Activated CD4-positive, alpha-beta T cell treated with anti-CD3 and anti-CD28 coated beads, Interleukin-2, amount 10 ng/mL, durations not matched to agents 24 days and 14 days (primary cell): ENCODE measurements around the gene DUS4L. TPM values are rescaled to one million over a fixed set of nuclear protein-coding genes. Genes with fewer than 3 reads are reported as not detected.

ENCODE experiments used
- DNase-seq: peaks from one replicate; pipeline ENCODE4 v3.0.0; 2022
- H3K27ac Mint-ChIP-seq: one replicate; pipeline ENCODE4 v1.8.0; 2022; ENCODE audit warnings: mild to moderate bottlenecking, mixed read lengths
- H3K27me3 Mint-ChIP-seq: one replicate; pipeline ENCODE4 v1.8.0; 2022; ENCODE audit warnings: mixed read lengths
- H3K36me3 Mint-ChIP-seq: one replicate; pipeline ENCODE4 v1.8.0; 2022; ENCODE audit warnings: low read depth, mild to moderate bottlenecking, mixed read lengths
- H3K4me1 Mint-ChIP-seq: one replicate; pipeline ENCODE4 v1.8.0; 2021; ENCODE audit warnings: mixed read lengths
- H3K4me3 Mint-ChIP-seq: one replicate; pipeline ENCODE4 v1.8.0; 2022; ENCODE audit warnings: mild to moderate bottlenecking, moderate library complexity, mixed read lengths
- H3K9me3 Mint-ChIP-seq: one replicate; pipeline ENCODE4 v1.8.0; 2021; ENCODE audit warnings: mixed read lengths
- intact Hi-C: fragments of 100-400 bp; cut with micrococcal nuclease; formaldehyde crosslinking; loops from one replicate; pipeline ENCODE4 v1.15.1; 2023
- total RNA-seq: library from RNA; stranded (reverse); gene quantifications from 2 replicates; pipeline ENCODE4 v1.2.3, GENCODE V29; 2022

Gene DUS4L
- total RNA-seq, 1 donor from 2014 or later = 14.9 TPM

DNA sequence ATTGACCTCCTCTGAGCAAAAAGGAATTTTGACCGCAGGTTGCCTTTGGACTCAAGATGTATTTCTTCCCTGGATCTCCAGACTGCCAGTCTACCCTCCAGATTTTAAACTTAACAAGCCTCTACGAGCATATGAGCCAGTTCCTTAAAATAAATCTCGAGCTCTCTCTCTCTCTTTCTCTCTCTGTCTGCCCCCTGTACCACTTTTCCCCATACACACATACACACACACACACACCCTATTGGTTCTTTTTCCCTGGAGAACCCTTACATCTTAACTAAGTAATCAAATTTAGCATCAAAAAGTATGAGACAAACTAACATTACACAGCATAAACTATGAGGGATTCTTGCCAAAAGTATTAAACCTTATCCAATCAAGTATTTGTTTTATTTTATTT lies 27.6 kb downstream of the DUS4L start:
- no peak for DNase-seq
- Mint-ChIP-seq H3K4me3 (no peak overlapping the region), H3K9me3 (no peaks in the 10 kb centered on the region), H3K36me3 (peaks cover 29% of the 10 kb centered on the region), H3K27me3 (no peaks in the 10 kb centered on the region), H3K4me1 (peaks cover 2% of the 10 kb centered on the region), H3K27ac (no peak overlapping the region)
- intact Hi-C loops = no loop called here

DNA sequence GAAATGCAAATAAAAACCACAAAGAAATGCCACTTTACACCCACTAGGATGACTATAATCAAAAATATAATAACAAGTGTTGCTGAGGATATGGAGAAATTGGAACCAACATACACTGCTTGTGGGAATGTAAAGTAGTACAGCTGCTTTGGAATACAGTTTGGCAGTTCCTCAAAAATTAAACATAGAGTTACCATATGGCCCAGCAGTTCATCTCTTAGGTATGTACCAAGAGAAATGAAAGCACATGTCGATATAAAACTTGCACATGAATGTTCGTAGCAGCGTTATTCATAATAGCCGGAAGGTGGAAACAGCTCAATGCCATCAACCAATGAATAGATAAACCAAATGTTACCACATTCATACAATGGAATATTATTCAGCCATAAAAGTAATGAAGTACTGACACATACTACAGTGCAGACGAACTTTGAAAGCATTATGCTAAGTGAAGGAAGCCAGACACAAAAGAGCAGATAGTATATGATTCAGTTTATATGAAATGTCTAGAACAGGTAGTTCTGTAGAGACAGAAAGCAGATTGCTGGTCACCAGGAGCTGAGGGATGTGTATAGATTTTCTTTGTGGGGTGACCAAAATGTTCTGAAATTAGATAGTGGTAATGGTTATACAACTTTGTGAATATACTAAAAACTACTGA lies 28.7 kb downstream of the DUS4L start:
- Mint-ChIP-seq H3K4me1 (peaks cover 2% of the 10 kb centered on the region), H3K36me3 (peaks cover 29% of the 10 kb centered on the region), H3K27me3 (no peaks in the 10 kb centered on the region), H3K4me3 (no peak overlapping the region), H3K27ac (no peak overlapping the region), H3K9me3 (no peaks in the 10 kb centered on the region)
- DNase-seq = no peak
- intact Hi-C loops = no loop called here

DNA sequence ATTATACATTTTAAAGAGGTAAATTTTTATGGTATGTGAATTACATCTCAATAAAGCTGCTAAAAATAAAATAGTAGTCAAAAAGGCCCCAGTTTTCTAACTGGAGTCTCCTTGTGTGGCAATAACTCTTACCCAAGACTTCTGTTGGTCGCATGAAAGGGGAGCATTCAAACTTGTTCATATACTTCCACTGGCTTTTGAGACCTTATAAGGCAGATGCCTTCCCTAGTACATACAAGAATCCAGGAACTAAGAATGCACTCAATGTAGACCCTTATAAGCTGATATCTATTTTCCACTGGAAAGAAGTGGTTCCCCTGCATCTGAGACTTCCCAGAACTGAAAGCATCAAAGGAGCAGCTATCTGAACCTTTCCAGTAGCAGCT lies 29.2 kb downstream of the DUS4L start:
- Mint-ChIP-seq H3K36me3 (peaks cover 29% of the 10 kb centered on the region), H3K9me3 (no peaks in the 10 kb centered on the region), H3K27me3 (no peaks in the 10 kb centered on the region), H3K4me3 (no peak overlapping the region), H3K27ac (no peak overlapping the region), H3K4me1 (peaks cover 2% of the 10 kb centered on the region)
- intact Hi-C loops = no loop called here
- no peak for DNase-seq

DNA sequence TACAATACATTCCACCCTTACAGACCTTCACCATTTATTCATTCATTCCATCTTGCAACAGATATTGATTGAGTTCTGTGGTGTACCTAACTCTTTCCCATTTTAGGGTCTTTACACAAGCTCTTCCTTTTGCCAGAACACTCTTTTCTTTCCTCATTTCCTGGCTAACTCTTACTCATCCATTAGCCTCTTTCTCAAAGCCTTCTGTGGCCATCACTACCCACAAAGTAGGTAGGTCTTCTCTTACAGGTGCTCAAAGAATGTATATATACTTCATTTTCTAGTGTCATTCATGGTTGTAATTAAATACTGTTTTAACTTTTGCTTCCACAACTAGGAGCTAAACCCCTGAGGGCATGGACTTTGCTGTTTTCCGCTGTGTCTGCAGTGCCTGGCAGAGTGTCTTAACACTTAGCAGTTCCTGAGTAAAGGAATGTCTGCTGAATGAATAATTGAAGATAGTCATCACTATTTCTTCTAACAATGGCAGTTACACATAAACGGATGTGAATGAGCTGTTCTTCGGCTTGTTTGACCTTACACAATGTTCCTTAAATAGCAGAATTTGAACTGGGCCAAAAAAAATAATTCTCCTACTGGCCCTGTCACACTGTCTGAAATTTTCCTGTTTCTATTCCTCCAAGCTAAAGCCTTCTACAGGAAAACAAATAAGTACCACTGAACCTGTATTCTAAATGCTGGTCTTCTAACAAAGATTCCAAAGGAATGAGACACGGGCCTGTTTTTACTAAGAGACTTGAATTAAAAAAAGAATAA lies 31.4 kb downstream of the DUS4L start:
- no peaks in the 10 kb centered on the region for H3K27me3 Mint-ChIP-seq
- DNase-seq = no peak
- intact Hi-C loops = no loop called here
- H3K4me1 Mint-ChIP-seq = no peaks in the 10 kb centered on the region
- H3K4me3 Mint-ChIP-seq = no peak overlapping the region
- H3K9me3 Mint-ChIP-seq = no peaks in the 10 kb centered on the region
- H3K27ac Mint-ChIP-seq = no peak overlapping the region
- peaks cover 31% of the 10 kb centered on the region for H3K36me3 Mint-ChIP-seq

DNA sequence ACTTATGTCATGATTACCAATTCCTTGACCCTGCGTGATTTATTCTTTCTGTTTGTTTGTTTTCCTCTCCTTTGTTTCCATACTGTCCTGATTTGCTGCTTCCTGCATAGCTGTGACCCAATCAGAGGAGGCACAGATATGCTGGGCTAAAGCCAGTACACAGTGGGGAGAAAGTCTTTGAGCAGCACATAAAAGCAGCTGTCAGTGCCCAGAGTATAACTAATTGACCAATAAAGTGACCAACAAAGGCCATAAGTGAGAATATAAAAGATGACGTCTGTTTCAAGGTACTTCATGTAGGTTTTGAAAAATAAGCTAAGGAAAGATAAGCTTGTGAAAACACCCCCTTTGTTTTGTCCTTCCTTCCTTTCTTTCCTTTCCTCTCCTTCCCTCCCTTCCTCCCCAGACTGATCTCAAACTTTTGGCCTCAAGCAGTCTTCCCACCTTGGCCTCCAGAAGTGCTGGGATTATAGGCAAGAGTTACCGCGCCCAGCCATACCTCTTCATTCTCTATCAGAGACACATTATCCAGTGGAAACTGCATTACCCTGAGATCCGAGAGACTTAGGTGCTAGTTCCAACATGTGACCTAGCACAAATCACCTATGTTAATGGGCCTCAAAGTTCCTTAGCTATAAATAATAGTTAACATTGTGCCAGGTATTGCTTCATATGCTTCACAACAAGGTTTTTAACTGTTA lies 33.3 kb downstream of the DUS4L start:
- Mint-ChIP-seq H3K36me3 (peaks cover 30% of the 10 kb centered on the region), H3K4me3 (no peak overlapping the region), H3K27me3 (no peaks in the 10 kb centered on the region), H3K4me1 (no peaks in the 10 kb centered on the region), H3K27ac (no peak overlapping the region), H3K9me3 (no peaks in the 10 kb centered on the region)
- DNase-seq = no peak
- intact Hi-C loops = no loop called here

DNA sequence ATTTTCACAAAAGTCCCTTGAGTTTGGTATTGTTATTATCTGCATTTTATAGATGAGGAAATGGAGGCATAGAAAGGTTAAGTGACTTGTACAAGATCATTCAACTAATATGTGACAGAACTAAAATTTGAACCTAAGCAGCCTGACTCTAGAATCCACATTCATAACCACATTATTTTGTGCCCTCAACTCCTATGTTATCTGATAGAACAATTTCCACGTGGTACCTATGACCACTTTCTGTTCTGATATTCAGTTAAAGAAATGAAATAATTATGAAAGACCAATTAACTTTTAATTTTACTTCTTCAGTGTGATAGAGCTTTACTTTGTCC lies 33.8 kb downstream of the DUS4L start:
- H3K27me3 Mint-ChIP-seq = no peaks in the 10 kb centered on the region
- H3K36me3 Mint-ChIP-seq = peaks cover 31% of the 10 kb centered on the region
- H3K9me3 Mint-ChIP-seq = no peaks in the 10 kb centered on the region
- intact Hi-C loops = no loop called here
- H3K27ac Mint-ChIP-seq = no peak overlapping the region
- H3K4me1 Mint-ChIP-seq = no peaks in the 10 kb centered on the region
- no peak overlapping the region for H3K4me3 Mint-ChIP-seq
- DNase-seq = no peak

DNA sequence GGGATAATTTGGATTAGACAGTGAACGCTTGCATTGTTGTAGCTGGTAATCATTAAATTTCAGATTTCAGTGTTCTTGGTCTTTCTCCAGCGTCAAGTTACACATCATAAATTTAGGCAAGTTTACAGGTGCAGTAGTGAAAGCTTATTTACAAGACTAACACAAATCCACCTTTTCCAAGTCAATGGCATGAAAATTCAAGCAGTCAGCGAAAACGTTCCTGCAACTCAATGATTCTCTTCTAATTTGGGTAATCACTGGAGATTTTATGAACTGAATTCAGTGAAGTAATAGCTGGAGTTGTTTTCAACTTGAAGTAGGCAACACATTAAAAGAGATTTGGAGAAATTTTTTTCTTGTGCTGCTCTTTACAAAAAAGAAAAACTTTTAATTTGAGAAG lies 34.2 kb downstream of the DUS4L start:
- H3K4me1 Mint-ChIP-seq = no peaks in the 10 kb centered on the region
- H3K27me3 Mint-ChIP-seq = no peaks in the 10 kb centered on the region
- intact Hi-C loops = no loop called here
- no peaks in the 10 kb centered on the region for H3K9me3 Mint-ChIP-seq
- H3K4me3 Mint-ChIP-seq = no peak overlapping the region
- DNase-seq = no peak
- H3K27ac Mint-ChIP-seq = no peak overlapping the region
- H3K36me3 Mint-ChIP-seq = peaks cover 33% of the 10 kb centered on the region

DNA sequence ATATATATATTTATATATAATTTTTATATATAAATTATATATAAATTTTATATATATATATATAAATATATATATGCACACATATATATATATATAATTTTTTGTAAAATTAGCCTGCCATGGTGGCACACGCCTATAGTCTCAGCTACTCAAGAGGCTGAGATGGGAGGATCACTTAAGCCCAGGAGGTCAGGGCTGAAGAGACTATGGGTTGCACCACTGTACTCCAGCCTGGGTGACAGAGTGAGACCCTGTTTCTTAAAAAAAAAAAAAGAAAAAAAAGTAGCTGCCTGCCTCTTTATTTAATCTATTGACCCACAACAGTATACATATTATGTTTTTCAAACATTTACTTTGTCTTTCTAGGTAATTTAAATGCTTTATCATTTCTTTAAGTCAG lies 35.5 kb downstream of the DUS4L start:
- H3K27me3 Mint-ChIP-seq = no peaks in the 10 kb centered on the region
- H3K27ac Mint-ChIP-seq = no peak overlapping the region
- no peaks in the 10 kb centered on the region for H3K4me1 Mint-ChIP-seq
- peaks cover 28% of the 10 kb centered on the region for H3K36me3 Mint-ChIP-seq
- no peaks in the 10 kb centered on the region for H3K9me3 Mint-ChIP-seq
- intact Hi-C loops = no loop called here
- DNase-seq = no peak
- no peak overlapping the region for H3K4me3 Mint-ChIP-seq

DNA sequence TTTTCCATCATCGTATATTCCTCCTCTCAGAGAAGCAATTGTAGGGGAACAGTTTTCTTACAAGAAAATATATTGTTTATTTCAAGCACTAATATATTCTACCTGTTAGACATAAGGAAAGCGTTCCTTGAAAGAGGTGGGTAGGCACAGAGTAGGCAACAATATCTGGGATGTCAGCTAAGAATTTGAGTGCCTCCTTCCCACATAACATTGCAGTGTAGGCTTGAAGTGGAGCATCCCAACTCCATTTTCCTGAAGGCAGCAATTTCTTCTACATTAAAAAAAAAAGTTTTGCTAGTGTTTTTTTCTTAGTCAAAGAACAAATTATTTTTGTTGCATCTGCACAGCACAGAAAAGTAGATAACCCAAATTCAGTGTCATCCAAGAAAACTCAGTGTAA lies 37.0 kb downstream of the DUS4L start:
- H3K27ac Mint-ChIP-seq = no peak overlapping the region
- H3K9me3 Mint-ChIP-seq = no peaks in the 10 kb centered on the region
- no peak for DNase-seq
- H3K4me3 Mint-ChIP-seq = no peak overlapping the region
- peaks cover 3% of the 10 kb centered on the region for H3K4me1 Mint-ChIP-seq
- no peaks in the 10 kb centered on the region for H3K27me3 Mint-ChIP-seq
- intact Hi-C loops = no loop called here
- H3K36me3 Mint-ChIP-seq = peaks cover 23% of the 10 kb centered on the region

DNA sequence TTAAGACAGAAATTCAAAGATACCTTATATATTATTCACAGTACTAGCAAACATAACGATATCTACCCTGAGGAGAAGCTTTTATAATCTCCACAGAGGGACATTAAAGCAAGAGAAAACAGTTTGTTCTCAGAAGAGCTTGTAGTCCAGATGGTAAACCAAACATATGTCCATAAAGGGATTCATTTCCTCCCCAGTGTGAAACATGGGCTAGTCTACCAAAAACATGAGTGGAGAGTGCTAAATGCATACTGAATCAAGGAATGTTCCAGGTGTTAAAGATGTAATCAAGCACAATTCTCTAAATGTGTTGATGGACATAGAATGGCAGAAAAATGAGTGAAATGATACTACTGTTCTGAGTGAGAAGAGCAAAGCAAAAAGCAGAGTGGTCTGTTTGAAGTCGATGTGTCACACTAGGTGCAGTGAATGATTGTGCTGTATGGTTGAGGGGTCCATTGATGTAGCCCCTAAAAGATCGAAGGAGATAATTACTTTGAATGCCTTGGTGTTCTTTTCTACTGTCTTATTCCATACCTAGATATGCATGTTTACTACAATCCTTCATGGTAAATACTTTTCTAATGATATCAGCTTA lies 41.5 kb downstream of the DUS4L start:
- intact Hi-C loops = no loop called here
- no peak overlapping the region for H3K27ac Mint-ChIP-seq
- peaks cover 3% of the 10 kb centered on the region for H3K4me1 Mint-ChIP-seq
- no peak overlapping the region for H3K4me3 Mint-ChIP-seq
- no peak for DNase-seq
- H3K9me3 Mint-ChIP-seq = no peaks in the 10 kb centered on the region
- H3K36me3 Mint-ChIP-seq = peaks cover 25% of the 10 kb centered on the region
- H3K27me3 Mint-ChIP-seq = no peaks in the 10 kb centered on the region

DNA sequence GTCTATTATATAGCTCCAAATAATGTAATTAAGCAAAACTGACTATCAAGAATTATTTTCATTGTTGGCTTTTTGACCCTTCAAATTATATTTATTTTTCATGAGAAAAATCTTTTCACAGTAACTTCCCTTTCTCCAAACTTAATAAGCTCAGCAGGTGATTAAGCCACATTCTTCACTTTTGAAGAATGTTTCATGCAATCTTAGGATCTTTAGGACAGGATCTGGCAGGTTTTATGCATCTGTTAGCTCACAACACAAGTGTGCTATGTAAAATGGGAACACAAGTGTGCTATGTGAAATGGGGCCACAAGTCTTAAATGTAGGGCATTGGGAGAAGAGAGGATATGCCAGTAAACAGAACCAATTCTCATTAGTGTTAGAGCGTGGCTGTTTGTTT lies 42.5 kb downstream of the DUS4L start:
- H3K9me3 Mint-ChIP-seq = no peaks in the 10 kb centered on the region
- no peak for DNase-seq
- H3K4me3 Mint-ChIP-seq = no peak overlapping the region
- no peaks in the 10 kb centered on the region for H3K27me3 Mint-ChIP-seq
- intact Hi-C loops = no loop called here
- H3K27ac Mint-ChIP-seq = no peak overlapping the region
- peaks cover 23% of the 10 kb centered on the region for H3K36me3 Mint-ChIP-seq
- peaks cover 3% of the 10 kb centered on the region for H3K4me1 Mint-ChIP-seq

DNA sequence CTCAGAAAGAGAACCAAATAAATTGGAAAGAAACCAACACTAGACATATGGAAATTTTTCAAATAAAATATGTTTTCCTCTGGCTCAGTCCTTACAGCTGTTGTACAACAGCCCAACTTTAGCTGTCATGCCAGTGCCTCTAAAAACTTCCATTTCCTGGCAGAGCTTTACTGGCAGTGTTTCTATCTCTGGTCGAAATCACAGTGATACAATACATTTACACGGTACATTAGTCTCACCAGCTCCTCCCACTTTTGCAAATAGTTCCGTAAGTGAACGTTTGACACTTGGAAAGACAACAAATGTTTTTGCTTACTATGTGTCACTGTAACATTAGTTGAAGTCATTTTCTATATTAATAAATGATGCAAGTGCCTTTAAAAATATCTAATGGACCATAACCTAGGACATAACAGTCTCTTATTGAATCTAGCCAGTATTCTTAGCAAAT lies 46.1 kb downstream of the DUS4L start:
- Mint-ChIP-seq H3K36me3 (peaks cover 37% of the 10 kb centered on the region), H3K4me3 (no peak overlapping the region), H3K27ac (no peak overlapping the region), H3K27me3 (no peaks in the 10 kb centered on the region), H3K9me3 (peaks cover 7% of the 10 kb centered on the region), H3K4me1 (peaks cover 13% of the 10 kb centered on the region)
- no peak for DNase-seq
- intact Hi-C loops = no loop called here

DNA sequence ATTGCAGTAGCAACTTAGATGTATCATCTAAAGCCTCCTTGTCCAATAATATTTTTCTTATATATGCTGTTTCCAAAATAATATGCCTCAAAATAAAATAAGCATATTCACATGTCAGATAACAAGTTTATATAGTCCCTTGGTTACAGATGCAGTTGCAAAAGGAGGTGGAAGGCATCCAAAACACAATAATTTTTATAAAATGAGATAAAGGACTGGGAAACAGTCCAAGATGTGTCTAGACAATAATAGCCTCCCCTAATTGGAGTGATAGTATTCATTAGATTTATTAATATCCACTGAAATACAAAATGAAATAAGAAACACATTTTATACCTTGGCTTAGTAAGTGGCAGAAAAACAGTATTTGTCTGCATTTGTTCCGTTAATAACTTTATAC lies 46.6 kb downstream of the DUS4L start:
- DNase-seq = no peak
- H3K4me3 Mint-ChIP-seq = no peak overlapping the region
- intact Hi-C loops = no loop called here
- no peak overlapping the region for H3K27ac Mint-ChIP-seq
- peaks cover 9% of the 10 kb centered on the region for H3K9me3 Mint-ChIP-seq
- peaks cover 39% of the 10 kb centered on the region for H3K36me3 Mint-ChIP-seq
- H3K4me1 Mint-ChIP-seq = peaks cover 15% of the 10 kb centered on the region
- no peaks in the 10 kb centered on the region for H3K27me3 Mint-ChIP-seq

DNA sequence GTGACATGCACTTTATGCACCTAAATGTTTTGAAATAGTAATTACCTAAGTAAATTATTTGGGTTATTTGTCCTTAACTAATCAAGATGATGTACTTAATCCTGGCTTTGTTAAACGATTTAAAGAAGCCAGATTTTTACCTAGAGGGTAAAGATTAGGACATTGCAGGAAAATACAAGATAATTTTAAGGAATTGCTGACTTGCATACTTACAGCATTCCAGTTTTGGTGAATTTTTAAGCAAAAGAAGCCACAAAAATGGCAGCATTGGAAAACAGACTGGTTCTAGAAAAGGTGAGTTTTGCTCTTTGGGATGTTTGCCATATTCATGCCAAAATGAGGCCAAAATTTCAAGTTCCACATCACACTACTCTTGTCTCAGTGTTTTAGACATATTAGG lies 49.7 kb downstream of the DUS4L start:
- Mint-ChIP-seq H3K4me3 (no peak overlapping the region), H3K9me3 (peaks cover 9% of the 10 kb centered on the region), H3K4me1 (peaks cover 23% of the 10 kb centered on the region), H3K36me3 (peaks cover 40% of the 10 kb centered on the region), H3K27ac (no peak overlapping the region), H3K27me3 (no peaks in the 10 kb centered on the region)
- intact Hi-C loops = no loop called here
- DNase-seq = no peak
